ENCODE data around the gene CHRM3.

CHRM3 gene

GRCh38 chr1:239417221-239417620 is 30.9 kb downstream of the CHRM3 start:
- no peak for DNase-seq

- no peak for DNase-seq
These were observed 31.7 kb downstream of the CHRM3 start for GRCh38 chr1:239417986-239418640.

- no peak for DNase-seq
These were observed 32.3 kb downstream of the CHRM3 start for GRCh38 chr1:239418681-239419080.

GRCh38 chr1:239421811-239422210 is 35.4 kb downstream of the CHRM3 start:
- no peak for DNase-seq

- DNase-seq = no peak
These were observed 36.5 kb downstream of the CHRM3 start for GRCh38 chr1:239422818-239423217.

- DNase-seq = no peak
These were observed 40.6 kb downstream of the CHRM3 start for GRCh38 chr1:239426821-239427475.

GRCh38 chr1:239427712-239428111 is 41.3 kb downstream of the CHRM3 start:
- no peak for DNase-seq

- DNase-seq = no peak
These were observed 41.8 kb downstream of the CHRM3 start for GRCh38 chr1:239428120-239428710.

- DNase-seq = no peak
These were observed 42.8 kb downstream of the CHRM3 start for GRCh38 chr1:239429163-239429562.

- DNase-seq = no peak
These were observed 45.9 kb downstream of the CHRM3 start for GRCh38 chr1:239432255-239432654.

GRCh38 chr1:239434181-239434580 is 47.8 kb downstream of the CHRM3 start:
- DNase-seq = no peak

Data from activated CD4-positive, alpha-beta T cell treated with anti-CD3 and anti-CD28 coated beads, Interleukin-10, Interleukin-2, amounts not matched to agents 100 ng/mL and 50 ng/mL, durations not matched to agents 16 hours and 8 hours (primary cell).